ENCODE results near the gene LLCFC1. TPM values are rescaled to one million over a fixed set of nuclear protein-coding genes. Genes with fewer than 3 reads are reported as not detected.

Gene LLCFC1
- total RNA-seq, 2 experiments from 2014 or later: not detected

DNA sequence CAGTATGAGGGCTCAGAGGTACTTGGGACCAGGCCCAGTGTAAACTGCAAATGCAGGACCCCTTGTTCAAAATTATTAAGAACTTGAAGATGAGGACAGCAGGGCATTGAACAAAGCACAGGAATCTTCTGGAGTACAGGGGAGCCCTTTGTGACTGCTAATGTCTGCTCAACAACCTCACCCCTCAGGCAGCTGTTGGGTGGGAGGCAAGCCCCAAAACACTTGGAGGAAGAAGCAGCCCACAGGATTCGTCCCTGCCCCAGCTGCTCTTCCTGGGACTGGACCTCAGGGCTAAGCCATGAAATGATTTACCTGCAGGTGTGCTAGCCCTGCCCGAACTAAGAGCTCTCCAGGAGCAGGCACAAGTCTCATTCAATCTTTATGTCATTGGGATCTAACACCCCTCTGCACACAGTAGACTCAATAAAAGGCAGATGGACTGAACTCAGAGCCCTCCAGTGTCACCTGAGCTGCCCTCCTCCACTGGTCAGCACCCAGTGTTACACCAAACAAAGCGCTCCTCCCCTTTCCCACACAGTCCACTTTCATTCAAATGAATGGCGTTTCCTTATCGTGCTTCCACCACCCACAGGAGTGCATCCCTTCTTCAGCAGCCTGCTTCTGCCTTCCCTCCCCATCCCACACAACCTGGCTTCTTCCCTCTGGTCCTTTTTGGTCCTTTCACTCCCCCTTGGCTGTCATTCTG, 6.7 kb upstream of the LLCFC1 start:
- H3K27me3 Mint-ChIP-seq (ENCODE audit: low read depth): peaks cover 2% of the 10 kb centered on the region
- peaks cover 4% of the 10 kb centered on the region for H3K4me1 Mint-ChIP-seq (ENCODE audit: low read depth)
- CTCF ChIA-PET: no interaction called here
- POLR2A ChIA-PET: no interaction called here
- no peaks in the 10 kb centered on the region for H3K9me3 Mint-ChIP-seq (ENCODE audit: insufficient read depth)
- H3K36me3 Mint-ChIP-seq (ENCODE audit: low read depth): no peaks in the 10 kb centered on the region
- ATAC-seq (no peak), DNase-seq (no peak)
- H3K4me3 Mint-ChIP-seq: no peak overlapping the region
- H3K27ac Mint-ChIP-seq: no peak overlapping the region

- no peak overlapping the region for H3K27ac Mint-ChIP-seq
- ChIA-PET POLR2A (no interaction called here), CTCF (no interaction called here)
- H3K27me3 Mint-ChIP-seq (ENCODE audit: low read depth): peaks cover 2% of the 10 kb centered on the region
- H3K36me3 Mint-ChIP-seq (ENCODE audit: low read depth): no peaks in the 10 kb centered on the region
- H3K9me3 Mint-ChIP-seq (ENCODE audit: insufficient read depth): no peaks in the 10 kb centered on the region
- H3K4me1 Mint-ChIP-seq (ENCODE audit: low read depth): peaks cover 4% of the 10 kb centered on the region
- ATAC-seq (no peak), DNase-seq (no peak)
- H3K4me3 Mint-ChIP-seq: no peak overlapping the region
These were observed 6.2 kb upstream of the LLCFC1 start for GRCh38 chr7:142933092-142933475.

DNA sequence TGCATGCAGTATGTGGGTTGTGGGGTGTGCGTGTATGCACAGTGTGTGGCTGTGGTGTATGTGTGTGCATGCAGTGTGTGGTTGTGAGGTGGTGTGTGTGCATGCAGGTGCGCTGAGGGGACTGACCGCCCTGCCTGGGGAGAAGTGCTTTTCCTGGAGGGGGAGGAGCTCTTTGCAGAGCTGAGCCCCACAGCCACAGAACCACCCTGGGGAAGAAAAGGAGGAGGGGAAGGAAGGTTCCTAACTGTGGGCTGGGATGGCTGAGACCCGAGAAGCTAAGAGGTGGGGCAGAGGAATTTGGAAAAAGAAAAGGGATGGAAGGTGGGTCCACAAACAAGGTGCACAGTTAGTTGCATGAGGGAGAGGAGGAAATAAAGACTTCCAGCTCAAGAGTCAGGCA, 5.7 kb upstream of the LLCFC1 start, which contains the start of gene TRPV5:
Gene TRPV5 (minus strand): TSS at position 123 of the 400 bp plus-strand sequence. CDS start 287 bp downstream, outside the sequence.
- DNase-seq (no peak), ATAC-seq (no peak)

GRCh38 chr7:142934056-142934455, 5.2 kb upstream of the LLCFC1 start:
- Mint-ChIP-seq H3K4me3 (no peak overlapping the region), H3K9me3 (ENCODE audit: insufficient read depth) (no peaks in the 10 kb centered on the region), H3K27me3 (ENCODE audit: low read depth) (peaks cover 2% of the 10 kb centered on the region), H3K27ac (no peak overlapping the region), H3K4me1 (ENCODE audit: low read depth) (peaks cover 4% of the 10 kb centered on the region), H3K36me3 (ENCODE audit: low read depth) (no peaks in the 10 kb centered on the region)
- no peak for ATAC-seq
- ChIA-PET POLR2A (no interaction called here), CTCF (no interaction called here)
- DNase-seq: no peak

More for the DNA sequence above, 5.7 kb upstream of the LLCFC1 start, which contains the start of gene TRPV5:
- ChIA-PET POLR2A (no interaction called here), CTCF (no interaction called here)
- no peaks in the 10 kb centered on the region for H3K9me3 Mint-ChIP-seq (ENCODE audit: insufficient read depth)
- H3K27me3 Mint-ChIP-seq (ENCODE audit: low read depth): peaks cover 2% of the 10 kb centered on the region
- no peak within 1 kb of the TSS for H3K4me3 Mint-ChIP-seq
- H3K36me3 Mint-ChIP-seq (ENCODE audit: low read depth): no peaks in the 10 kb centered on the region
- H3K4me1 Mint-ChIP-seq (ENCODE audit: low read depth): peaks cover 4% of the 10 kb centered on the region
- no peak within 1 kb of the TSS for H3K27ac Mint-ChIP-seq

- H3K9me3 Mint-ChIP-seq (ENCODE audit: insufficient read depth): no peaks in the 10 kb centered on the region
- H3K4me3 Mint-ChIP-seq: no peak overlapping the region
- ChIA-PET POLR2A (no interaction called here), CTCF (no interaction called here)
- peaks cover 4% of the 10 kb centered on the region for H3K4me1 Mint-ChIP-seq (ENCODE audit: low read depth)
- H3K27ac Mint-ChIP-seq: no peak overlapping the region
- no peak for ATAC-seq
- peaks cover 2% of the 10 kb centered on the region for H3K27me3 Mint-ChIP-seq (ENCODE audit: low read depth)
- no peaks in the 10 kb centered on the region for H3K36me3 Mint-ChIP-seq (ENCODE audit: low read depth)
- DNase-seq: no peak
These were observed 3.2 kb upstream of the LLCFC1 start for GRCh38 chr7:142935941-142936565.

- no peak for DNase-seq
- no peaks in the 10 kb centered on the region for H3K36me3 Mint-ChIP-seq (ENCODE audit: low read depth)
These were observed 673 bp upstream of the LLCFC1 start for GRCh38 chr7:142938611-142939010.

DNA sequence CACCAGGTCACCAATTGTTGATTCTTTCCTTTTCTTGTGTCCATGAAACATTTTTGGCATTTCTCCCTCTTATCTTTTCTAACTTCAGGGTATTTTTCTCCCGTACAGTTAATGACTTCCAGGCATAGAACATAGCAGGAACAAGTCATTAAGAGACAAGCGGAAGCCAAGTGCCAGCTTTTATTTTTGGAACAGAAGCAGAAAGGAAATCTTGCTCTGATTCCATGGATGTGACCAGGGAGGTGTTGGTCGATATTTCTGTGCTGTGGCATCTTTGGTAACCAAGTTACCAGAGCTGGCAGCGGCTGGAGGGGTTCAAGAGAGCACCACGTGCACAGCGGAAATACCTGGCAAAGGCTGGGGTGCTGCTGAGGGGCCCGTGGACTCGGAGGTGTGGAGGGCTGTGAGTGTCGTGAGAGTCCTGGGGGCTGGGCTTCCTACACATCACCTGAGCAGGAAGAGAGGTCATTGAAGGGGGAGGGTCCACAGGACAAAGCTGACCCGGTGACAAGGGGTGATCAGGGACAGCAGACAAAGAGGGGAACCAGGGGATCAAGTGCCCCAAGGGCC, 1.8 kb downstream of the LLCFC1 start:
- H3K36me3 Mint-ChIP-seq (ENCODE audit: low read depth): no peaks in the 10 kb centered on the region
- H3K27ac Mint-ChIP-seq: no peak overlapping the region
- CTCF ChIA-PET: no interaction called here
- H3K9me3 Mint-ChIP-seq (ENCODE audit: insufficient read depth): no peaks in the 10 kb centered on the region
- ATAC-seq: no peak
- H3K4me1 Mint-ChIP-seq (ENCODE audit: low read depth): no peaks in the 10 kb centered on the region
- no peak overlapping the region for H3K4me3 Mint-ChIP-seq
- POLR2A ChIA-PET: no interaction called here
- DNase-seq: no peak
- H3K27me3 Mint-ChIP-seq (ENCODE audit: low read depth): no peaks in the 10 kb centered on the region

More at GRCh38 chr7:142938611-142939010, 673 bp upstream of the LLCFC1 start:
- ChIA-PET CTCF (no interaction called here), POLR2A (no interaction called here)
- no peak overlapping the region for H3K4me3 Mint-ChIP-seq
- H3K27me3 Mint-ChIP-seq (ENCODE audit: low read depth): no peaks in the 10 kb centered on the region
- no peaks in the 10 kb centered on the region for H3K9me3 Mint-ChIP-seq (ENCODE audit: insufficient read depth)
- no peak overlapping the region for H3K27ac Mint-ChIP-seq
- no peak for ATAC-seq
- H3K4me1 Mint-ChIP-seq (ENCODE audit: low read depth): peaks cover 1% of the 10 kb centered on the region

GRCh38 chr7:142941541-142941940, 2.3 kb downstream of the LLCFC1 start:
- H3K27ac Mint-ChIP-seq: no peak overlapping the region
- H3K27me3 Mint-ChIP-seq (ENCODE audit: low read depth): no peaks in the 10 kb centered on the region
- no peaks in the 10 kb centered on the region for H3K36me3 Mint-ChIP-seq (ENCODE audit: low read depth)
- ChIA-PET CTCF (no interaction called here), POLR2A (no interaction called here)
- H3K9me3 Mint-ChIP-seq (ENCODE audit: insufficient read depth): no peaks in the 10 kb centered on the region
- H3K4me3 Mint-ChIP-seq: no peak overlapping the region
- ATAC-seq (no peak), DNase-seq (no peak)
- H3K4me1 Mint-ChIP-seq (ENCODE audit: low read depth): no peaks in the 10 kb centered on the region

DNA sequence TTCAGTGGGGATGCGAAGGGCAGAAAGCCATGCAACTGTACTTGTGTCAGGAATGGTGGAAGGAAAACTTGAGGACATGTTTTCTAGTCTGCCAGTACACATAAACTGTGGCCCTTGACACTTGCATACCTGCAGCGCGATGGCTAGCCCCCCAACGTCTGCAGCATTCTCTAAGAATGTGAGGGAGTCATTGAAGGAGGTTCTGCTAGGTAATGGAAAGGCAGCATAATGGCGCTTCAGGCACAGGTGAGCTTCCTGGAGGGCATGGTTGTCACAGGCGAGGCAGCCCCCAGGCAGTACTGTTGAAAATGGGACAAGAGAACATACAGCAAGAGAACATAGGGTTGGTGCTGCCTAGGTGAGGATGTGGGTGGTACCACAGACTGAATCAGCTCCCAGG, 3.5 kb downstream of the LLCFC1 start:
- CTCF ChIA-PET: no interaction called here
- POLR2A ChIA-PET: no interaction called here
- no peak for DNase-seq

DNA sequence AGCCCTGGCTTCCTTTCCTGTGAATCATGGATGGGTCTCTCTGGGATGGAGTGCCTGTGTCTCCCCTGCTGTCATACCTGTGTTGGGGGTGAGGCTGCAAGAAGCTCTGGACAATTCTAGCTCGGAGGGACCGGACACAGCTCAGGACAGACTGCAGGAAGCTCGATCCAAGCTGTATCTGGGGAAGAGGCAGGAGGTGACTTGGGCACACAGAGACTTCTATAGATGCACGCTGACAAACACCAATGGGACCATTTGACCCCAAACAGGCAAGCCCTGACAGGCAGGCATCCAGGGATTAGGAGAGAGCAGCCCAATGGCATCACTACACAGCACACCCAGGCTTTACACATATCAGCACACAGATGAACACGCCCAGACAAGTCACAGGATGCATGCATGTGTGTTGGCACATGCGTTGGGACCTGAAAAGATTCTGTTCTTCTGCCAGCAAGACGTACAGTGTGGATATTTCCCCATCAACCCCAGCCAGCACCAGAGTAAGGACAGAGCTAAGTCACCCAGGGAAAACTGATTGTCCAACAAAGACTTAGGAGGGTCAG, 4.5 kb downstream of the LLCFC1 start:
- CTCF ChIA-PET: no interaction called here
- DNase-seq (no peak), ATAC-seq (no peak)
- Mint-ChIP-seq H3K9me3 (ENCODE audit: insufficient read depth) (no peaks in the 10 kb centered on the region), H3K27ac (no peak overlapping the region), H3K27me3 (ENCODE audit: low read depth) (no peaks in the 10 kb centered on the region), H3K4me1 (ENCODE audit: low read depth) (no peaks in the 10 kb centered on the region), H3K4me3 (no peak overlapping the region), H3K36me3 (ENCODE audit: low read depth) (no peaks in the 10 kb centered on the region)
- POLR2A ChIA-PET: no interaction called here

More for the DNA sequence above, 3.5 kb downstream of the LLCFC1 start:
- H3K4me3 Mint-ChIP-seq: no peak overlapping the region
- H3K36me3 Mint-ChIP-seq (ENCODE audit: low read depth): no peaks in the 10 kb centered on the region
- no peaks in the 10 kb centered on the region for H3K27me3 Mint-ChIP-seq (ENCODE audit: low read depth)
- H3K9me3 Mint-ChIP-seq (ENCODE audit: insufficient read depth): no peaks in the 10 kb centered on the region
- no peak for ATAC-seq
- H3K4me1 Mint-ChIP-seq (ENCODE audit: low read depth): no peaks in the 10 kb centered on the region
- H3K27ac Mint-ChIP-seq: no peak overlapping the region

DNA sequence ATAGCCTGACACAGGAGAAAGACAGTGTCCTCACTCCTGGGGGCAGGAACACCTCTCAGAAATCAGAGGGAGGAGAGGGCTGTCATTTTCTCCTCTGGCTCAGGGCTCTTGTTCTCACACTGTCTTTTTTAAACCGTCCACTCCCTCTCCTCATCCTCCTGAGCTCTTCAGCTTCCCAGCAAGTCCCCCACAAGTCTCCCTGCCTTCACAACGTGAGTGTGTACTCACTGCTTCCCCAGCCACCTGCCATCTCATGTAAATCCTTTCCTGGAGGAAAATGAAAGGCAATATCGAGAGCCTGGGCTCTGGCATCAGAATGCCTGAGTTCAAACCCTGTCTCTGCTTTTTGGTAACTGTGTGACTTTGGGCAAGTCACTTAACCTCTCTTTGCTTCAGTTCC, 5.7 kb downstream of the LLCFC1 start:
- Mint-ChIP-seq H3K27ac (no peak overlapping the region), H3K4me3 (no peak overlapping the region), H3K4me1 (ENCODE audit: low read depth) (no peaks in the 10 kb centered on the region), H3K9me3 (ENCODE audit: insufficient read depth) (no peaks in the 10 kb centered on the region), H3K36me3 (ENCODE audit: low read depth) (no peaks in the 10 kb centered on the region), H3K27me3 (ENCODE audit: low read depth) (no peaks in the 10 kb centered on the region)
- DNase-seq (no peak), ATAC-seq (no peak)
- ChIA-PET CTCF (no interaction called here), POLR2A (no interaction called here)

GRCh38 chr7:142948603-142949002, 9.3 kb downstream of the LLCFC1 start:
- Mint-ChIP-seq H3K27ac (no peak overlapping the region), H3K4me3 (no peak overlapping the region), H3K4me1 (ENCODE audit: low read depth) (no peaks in the 10 kb centered on the region), H3K36me3 (ENCODE audit: low read depth) (no peaks in the 10 kb centered on the region), H3K9me3 (ENCODE audit: insufficient read depth) (no peaks in the 10 kb centered on the region), H3K27me3 (ENCODE audit: low read depth) (peaks cover 5% of the 10 kb centered on the region)
- ATAC-seq (no peak), DNase-seq (no peak)
- ChIA-PET POLR2A (no interaction called here), CTCF (no interaction called here)
